CD14-positive monocyte (primary cell): ENCODE results near the gene GNB3. TPM values are rescaled to one million over a fixed set of nuclear protein-coding genes. Genes with fewer than 3 reads are reported as not detected.

Experiments used
- DNase-seq, 3 donors: peaks; one replicate each; pipeline ENCODE4 v3.0.0-alpha.2; 2011 to 2022
- H2AFZ ChIP-seq: 2 replicates; pipeline ENCODE4 v1.6.0; 2012; ENCODE audit warnings: mild to moderate bottlenecking, low read depth, low read length, inconsistent platforms; ENCODE audit not compliant: insufficient read depth, poor library complexity, severe bottlenecking
- H3K27ac ChIP-seq, 2 donors: 1 replicate in 1 of 2; 2 replicates in 1 of 2; pipeline ENCODE4 v1.5.1; 2012 to 2013; ENCODE audit warnings: low read length in 2 of 2, control low read depth in 1 of 2, inconsistent platforms in 1 of 2, low read depth in 1 of 2, mild to moderate bottlenecking in 1 of 2
- H3K27me3 ChIP-seq, 2 donors: one replicate each; pipeline versions ENCODE4 v1.6.0 to v1.6.1; 2011 to 2013; ENCODE audit warnings: low read length in 2 of 2; ENCODE audit not compliant: control insufficient read depth in 2 of 2, insufficient read depth in 2 of 2
- H3K36me3 ChIP-seq, 2 donors: replicated peaks in 1 of 2; 1 replicate in 1 of 2; 2 replicates in 1 of 2; pipeline versions ENCODE4 v1.5.1 to v1.6.1; 2012 to 2013; ENCODE audit warnings: low read length in 2 of 2, control low read depth in 1 of 2, inconsistent platforms in 1 of 2, mild to moderate bottlenecking in 1 of 2; ENCODE audit not compliant: insufficient read depth in 2 of 2, control insufficient read depth in 1 of 2
- H3K4me1 ChIP-seq, 2 donors: 1 replicate in 1 of 2; 2 replicates in 1 of 2; pipeline versions ENCODE4 v1.5.1 to v1.6.1; 2012 to 2013; ENCODE audit warnings: low read length in 2 of 2, control low read depth in 1 of 2, inconsistent platforms in 1 of 2, mild to moderate bottlenecking in 1 of 2, moderate library complexity in 1 of 2; ENCODE audit not compliant: insufficient read depth in 2 of 2, control insufficient read depth in 1 of 2
- H3K4me2 ChIP-seq: replicated peaks from 2 replicates; pipeline ENCODE3; 2012; ENCODE audit warnings: low read length, moderate library complexity, mild to moderate bottlenecking; ENCODE audit not compliant: poor library complexity, severe bottlenecking; ENCODE audit errors: extremely low read depth
- H3K4me3 ChIP-seq, 3 experiments: fragments of 200-600 bp in 1 of 3; sonication (generic) in 1 of 3; replicated peaks in 1 of 3; 1 replicate in 2 of 3; 2 replicates in 1 of 3; pipeline ENCODE4 v1.5.1; 2011 to 2013; ENCODE audit warnings: low read length in 3 of 3, mild to moderate bottlenecking in 3 of 3, control low read depth in 2 of 3, low read depth in 2 of 3, inconsistent platforms in 1 of 3, moderate library complexity in 1 of 3
- H3K79me2 ChIP-seq: 2 replicates; pipeline ENCODE4 v1.6.0; 2012; ENCODE audit warnings: mild to moderate bottlenecking, control low read depth, inconsistent platforms, low read length, moderate library complexity; ENCODE audit not compliant: insufficient read depth
- H3K9ac ChIP-seq: 2 replicates; pipeline ENCODE4 v1.6.0; 2017; ENCODE audit warnings: low read length, mild to moderate bottlenecking; ENCODE audit not compliant: insufficient read depth, poor library complexity, severe bottlenecking
- H3K9me3 ChIP-seq, 2 donors: replicated peaks in 1 of 2; 1 replicate in 1 of 2; 2 replicates in 1 of 2; pipeline versions ENCODE4 v1.5.1 to v1.6.1; 2012 to 2013; ENCODE audit warnings: low read length in 2 of 2, control low read depth in 1 of 2; ENCODE audit not compliant: control insufficient read depth in 1 of 2, insufficient read depth in 1 of 2
- H4K20me1 ChIP-seq: 2 replicates; pipeline ENCODE4 v1.6.0; 2012; ENCODE audit warnings: mild to moderate bottlenecking, low read length, control low read depth, moderate library complexity; ENCODE audit not compliant: insufficient read depth
- H3K27ac Mint-ChIP-seq, 7 donors: one replicate each; pipeline ENCODE4 v1.8.0; 2020; ENCODE audit warnings: mild to moderate bottlenecking in 7 of 7, mixed read lengths in 7 of 7, moderate library complexity in 6 of 7, inconsistent platforms in 2 of 7
- H3K27me3 Mint-ChIP-seq, 3 donors: one replicate each; pipeline ENCODE4 v1.8.0; 2021 to 2022; ENCODE audit warnings: low read depth in 3 of 3, mild to moderate bottlenecking in 3 of 3, mixed read lengths in 3 of 3, moderate library complexity in 3 of 3, inconsistent platforms in 1 of 3
- H3K36me3 Mint-ChIP-seq, 2 donors: one replicate each; pipeline ENCODE4 v1.8.0; 2020; ENCODE audit warnings: mixed read lengths in 2 of 2, inconsistent platforms in 1 of 2, mild to moderate bottlenecking in 1 of 2
- H3K4me1 Mint-ChIP-seq: one replicate; pipeline ENCODE4 v1.8.0; 2020; ENCODE audit warnings: mild to moderate bottlenecking, mixed read lengths
- H3K4me3 Mint-ChIP-seq, 2 donors: one replicate each; pipeline ENCODE4 v1.8.0; 2020; ENCODE audit warnings: mild to moderate bottlenecking in 2 of 2, mixed read lengths in 2 of 2, moderate library complexity in 1 of 2
- H3K9me3 Mint-ChIP-seq, 7 donors: one replicate each; pipeline ENCODE4 v1.8.0; 2020 to 2022; ENCODE audit warnings: mixed read lengths in 7 of 7, mild to moderate bottlenecking in 6 of 7, moderate library complexity in 6 of 7, inconsistent platforms in 2 of 7
- CTCF ChIP-seq: fragments of 200-600 bp; IDR thresholded peaks from one replicate; pipeline ENCODE4 v1.8.0; 2022; ENCODE audit warnings: antibody characterized with exemption, mild to moderate bottlenecking
- WGBS: methylation state at CpG from one replicate; pipeline ENCODE4 v1.1.5; 2013; ENCODE audit warnings: missing lambda C conversion rate; ENCODE audit not compliant: insufficient coverage; 5-methylcytosine and 5-hydroxymethylcytosine counted together
- intact Hi-C, 2 donors: fragments of 100-400 bp; cut with micrococcal nuclease; formaldehyde crosslinking; loops; one replicate each; pipeline versions ENCODE4 v1.15.0 to v1.15.1; 2023
- polyA plus RNA-seq, 3 donors: library from polyadenylated mRNA; depleted of rRNA in 1 of 3; unstranded in 2 of 3; stranded (reverse) in 1 of 3; fragments of 300-500 nt in 2 of 3; fragments of >200 nt in 1 of 3; fragmentation: Illumina TruSeq in 2 of 3; gene quantifications; 1 replicate in 2 of 3; 2 replicates in 1 of 3; pipeline ENCODE4 v1.2.3, GENCODE V29; 2012 to 2021

GNB3 gene
- polyA plus RNA-seq, 3 donors = 0.31 TPM; not detected in 2

DNA sequence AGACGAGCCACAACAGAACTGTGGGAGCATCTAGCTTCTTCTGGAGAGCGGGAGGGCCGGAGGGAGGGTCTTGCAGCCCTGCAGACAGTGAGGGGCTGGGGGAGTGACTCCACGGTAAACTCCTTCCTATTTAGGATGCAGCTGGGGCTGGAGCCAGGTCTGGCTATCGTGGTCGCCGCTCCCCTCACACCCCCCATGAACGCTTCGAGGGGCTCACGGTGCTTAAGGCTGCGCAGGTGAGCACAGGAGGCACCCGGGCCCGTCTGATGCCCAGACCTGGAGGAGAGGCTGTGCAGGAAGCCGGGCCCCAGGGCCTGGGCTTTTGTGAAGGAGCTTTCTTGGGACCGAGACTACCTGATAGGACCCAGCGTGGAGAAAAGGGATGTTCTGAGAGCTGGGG lies 3.9 kb upstream of the GNB3 start:
- H3K4me1 Mint-ChIP-seq = no peaks in the 10 kb centered on the region
- TF ChIP-seq CTCF = no peak
- H3K9me3 ChIP-seq = no peaks in the 10 kb centered on the region
- no peak overlapping the region for H3K9ac ChIP-seq
- H3K4me1 ChIP-seq = peaks cover 3 to 4% of the 10 kb centered on the region in 2 donors
- H3K9me3 Mint-ChIP-seq = no peaks in the 10 kb centered on the region
- no peaks in the 10 kb centered on the region for H3K36me3 Mint-ChIP-seq
- H3K4me3 Mint-ChIP-seq = no peak overlapping the region
- H3K27ac Mint-ChIP-seq = peak overlapping the region in 1 of 7 donors; percentile 55
- H3K27me3 ChIP-seq = no peaks in the 10 kb centered on the region
- intact Hi-C loops = no loop called here
- H3K4me2 ChIP-seq = no peak overlapping the region
- no peak overlapping the region for H3K4me3 ChIP-seq
- H2AFZ ChIP-seq = no peak overlapping the region
- H3K27ac ChIP-seq = no peak overlapping the region
- H3K27me3 Mint-ChIP-seq = no peaks in the 10 kb centered on the region
- DNase-seq = no peak
- H3K36me3 ChIP-seq = no peaks in the 10 kb centered on the region
- no peaks in the 10 kb centered on the region for H3K79me2 ChIP-seq
- no peaks in the 10 kb centered on the region for H4K20me1 ChIP-seq
- 84% methylated on average over 9 of the region's 16 CpGs for WGBS

DNA sequence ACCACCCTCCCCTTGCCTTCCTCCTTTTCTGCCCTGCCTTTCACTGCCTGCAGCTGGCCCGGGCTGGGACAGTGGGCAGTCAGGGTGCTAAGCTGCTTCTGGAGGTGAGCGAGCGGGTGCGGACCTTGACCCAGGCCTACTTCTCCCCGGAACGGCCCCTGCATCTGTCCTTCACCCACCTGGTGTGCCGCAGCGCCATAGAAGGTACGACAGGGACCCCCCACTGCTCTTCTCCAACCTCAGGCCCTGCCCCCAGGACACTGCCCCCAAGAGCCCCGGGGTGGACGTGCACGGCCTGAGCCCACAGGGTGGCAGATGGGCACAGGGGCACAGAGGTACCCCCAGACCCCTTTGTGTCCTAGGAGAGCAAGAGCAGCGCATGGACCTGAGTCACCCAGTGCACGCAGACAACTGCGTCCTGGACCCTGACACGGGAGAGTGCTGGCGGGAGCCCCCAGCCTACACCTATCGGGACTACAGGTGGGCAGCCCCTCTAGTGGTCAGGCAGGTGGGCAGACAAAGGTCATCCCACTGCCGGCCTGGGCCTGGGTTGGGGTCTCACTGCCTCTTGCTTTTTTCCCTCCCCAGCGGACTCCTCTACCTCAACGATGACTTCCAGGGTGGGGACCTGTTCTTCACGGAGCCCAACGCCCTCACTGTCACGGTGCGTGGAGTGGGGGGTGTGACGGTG lies 3.2 kb upstream of the GNB3 start:
- H3K4me1 ChIP-seq = peaks cover 3 to 4% of the 10 kb centered on the region in 2 donors
- no peaks in the 10 kb centered on the region for H3K27me3 ChIP-seq
- intact Hi-C loops = no loop called here
- no peaks in the 10 kb centered on the region for H3K36me3 Mint-ChIP-seq
- H3K27ac ChIP-seq = no peak overlapping the region
- no peaks in the 10 kb centered on the region for H3K27me3 Mint-ChIP-seq
- WGBS = 97% methylated on average over 17 of the region's 26 CpGs
- H3K9me3 Mint-ChIP-seq = no peaks in the 10 kb centered on the region
- H4K20me1 ChIP-seq = no peaks in the 10 kb centered on the region
- H3K9me3 ChIP-seq = no peaks in the 10 kb centered on the region
- H3K4me3 ChIP-seq = no peak overlapping the region
- no peak overlapping the region for H3K4me2 ChIP-seq
- H3K9ac ChIP-seq = no peak overlapping the region
- H3K79me2 ChIP-seq = no peaks in the 10 kb centered on the region
- no peaks in the 10 kb centered on the region for H3K36me3 ChIP-seq
- H3K4me3 Mint-ChIP-seq = no peak overlapping the region
- no peak for DNase-seq
- no peak for TF ChIP-seq CTCF
- no peak overlapping the region for H3K27ac Mint-ChIP-seq
- H2AFZ ChIP-seq = no peak overlapping the region
- no peaks in the 10 kb centered on the region for H3K4me1 Mint-ChIP-seq
